PC-9 (cell line): Measurements from ENCODE around the gene TSC22D3.

ENCODE experiments used
- CTCF ChIP-seq: fragments of 200-600 bp; sonication (generic); conservative IDR thresholded peaks from 2 replicates; pipeline ENCODE4 v1.6.1; 2017; ENCODE audit warnings: mixed run types, antibody characterized with exemption, mild to moderate bottlenecking, moderate library complexity
- EZH2 ChIP-seq: fragments of 200-600 bp; sonication (generic); IDR thresholded peaks from 2 replicates; pipeline ENCODE4 v1.8.0; 2017; ENCODE audit warnings: antibody characterized with exemption, low read depth

DNA sequence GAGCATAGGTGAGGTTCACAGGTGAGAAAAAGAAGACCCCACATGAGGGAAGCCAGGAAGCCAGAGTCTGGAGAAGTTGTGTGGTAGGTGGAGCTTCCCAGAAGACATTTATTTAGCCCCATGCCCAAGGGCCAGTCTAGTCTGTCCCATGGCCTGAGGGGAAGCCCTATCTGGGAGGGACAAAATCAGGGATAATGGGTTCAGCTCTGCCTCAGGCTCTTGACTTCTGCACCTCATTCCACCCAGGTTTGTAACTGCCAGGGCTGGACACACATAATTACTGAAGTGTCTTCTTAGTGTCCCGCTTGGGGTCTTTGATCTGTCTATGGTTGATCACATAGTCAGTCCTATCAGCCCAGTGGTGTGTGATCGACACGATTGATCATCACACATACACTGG lies 36.0 kb downstream of the TSC22D3 start:
- TF ChIP-seq CTCF (no peak), EZH2 (no peak)
